Inferior parietal cortex (tissue), 1 donor: ENCODE data around the gene BUB3.

Source experiments
- DNase-seq: peaks from one replicate; pipeline ENCODE4 v3.0.0-alpha.2; 2016; ENCODE audit errors: extremely low spot score

Gene BUB3

DNA sequence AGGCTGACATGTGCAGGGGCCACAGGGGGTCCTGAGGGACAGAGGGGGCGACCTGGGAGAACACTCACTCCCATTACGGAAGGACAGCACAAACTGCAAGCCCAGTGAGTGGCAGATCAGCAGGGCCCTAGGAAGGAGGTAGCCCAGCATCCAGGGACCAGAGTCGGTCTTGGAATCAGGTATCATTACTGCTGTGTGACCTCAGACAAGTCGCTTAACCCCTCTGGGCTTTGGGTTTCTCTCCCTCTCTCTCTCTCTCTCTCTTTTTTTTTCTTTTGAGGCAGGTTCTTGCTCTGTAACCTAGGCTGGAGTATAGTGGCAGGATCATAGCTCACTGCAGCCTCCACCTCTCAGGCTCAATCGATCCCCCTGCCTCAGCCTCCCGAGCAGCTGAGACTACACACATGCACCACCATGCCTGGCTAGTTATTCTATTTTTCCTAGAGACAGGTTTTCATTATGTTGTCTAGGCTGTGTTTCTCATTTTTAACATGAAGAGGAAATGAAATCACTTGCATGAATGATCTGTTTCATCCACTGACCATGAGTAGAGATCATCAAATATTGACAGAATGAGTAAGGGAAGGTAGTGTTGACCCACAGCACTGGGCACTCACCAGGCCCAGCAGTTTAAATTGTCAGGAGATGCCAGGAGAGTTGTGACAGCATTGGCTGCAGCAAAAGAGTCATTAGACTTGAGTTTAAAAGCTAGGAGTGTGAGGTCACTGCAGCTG, 49.4 kb downstream of the BUB3 start:
- no peak for DNase-seq

DNA sequence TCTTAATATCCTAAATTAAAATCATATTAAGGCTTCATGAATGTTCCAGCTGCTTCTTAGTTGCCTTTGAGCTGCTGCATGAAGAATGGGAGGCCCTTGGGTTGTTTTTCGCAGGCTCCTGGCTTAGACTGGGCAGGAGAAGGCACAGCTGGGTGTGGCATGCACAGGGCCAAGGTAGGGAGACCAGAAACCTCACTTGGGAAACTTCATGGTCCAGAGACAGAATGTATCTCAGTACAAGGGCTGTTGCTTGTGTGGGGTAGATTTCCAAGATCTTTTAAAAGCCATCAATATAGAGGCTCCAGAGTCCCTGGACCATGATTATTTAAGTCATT, 49.9 kb downstream of the BUB3 start:
- no peak for DNase-seq

DNA sequence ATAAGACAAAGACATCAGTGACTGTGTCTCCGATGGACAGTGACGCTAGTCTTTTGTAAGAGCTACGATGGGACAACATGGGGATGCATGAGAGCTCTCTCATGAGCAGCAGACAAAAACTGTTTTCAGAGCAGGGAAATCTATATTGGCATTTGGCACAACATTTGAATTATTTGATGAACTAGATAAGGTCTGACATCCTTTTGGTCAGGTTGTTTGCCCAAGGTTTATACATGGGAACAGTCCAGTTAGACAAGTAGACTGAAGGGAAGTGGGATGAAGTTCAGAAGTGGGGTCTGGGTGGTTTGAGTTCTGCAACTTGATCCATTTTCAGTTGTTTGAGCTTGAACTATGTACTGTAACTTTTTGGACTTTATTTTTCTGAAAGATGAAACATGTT, 50.8 kb downstream of the BUB3 start:
- DNase-seq, result no peak

DNA sequence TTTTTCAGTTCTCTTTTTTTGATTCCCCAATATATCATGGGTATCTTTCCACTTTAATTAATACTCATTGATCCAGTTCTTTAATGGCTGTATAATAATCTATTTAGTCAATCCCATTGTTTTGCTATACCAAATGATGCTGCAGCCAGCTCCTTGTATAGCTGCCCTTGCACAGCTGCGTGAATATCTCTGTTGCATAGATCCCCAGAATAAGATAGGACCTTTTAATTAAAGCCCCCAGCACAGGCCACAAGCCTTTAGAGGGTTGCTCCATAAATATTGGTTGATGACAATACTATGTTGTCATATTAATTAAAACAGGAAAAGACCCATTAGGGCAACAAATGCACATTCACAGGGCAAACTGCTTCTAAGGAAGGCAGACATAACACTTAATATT, 57.9 kb downstream of the BUB3 start:
- DNase-seq, result no peak

DNA sequence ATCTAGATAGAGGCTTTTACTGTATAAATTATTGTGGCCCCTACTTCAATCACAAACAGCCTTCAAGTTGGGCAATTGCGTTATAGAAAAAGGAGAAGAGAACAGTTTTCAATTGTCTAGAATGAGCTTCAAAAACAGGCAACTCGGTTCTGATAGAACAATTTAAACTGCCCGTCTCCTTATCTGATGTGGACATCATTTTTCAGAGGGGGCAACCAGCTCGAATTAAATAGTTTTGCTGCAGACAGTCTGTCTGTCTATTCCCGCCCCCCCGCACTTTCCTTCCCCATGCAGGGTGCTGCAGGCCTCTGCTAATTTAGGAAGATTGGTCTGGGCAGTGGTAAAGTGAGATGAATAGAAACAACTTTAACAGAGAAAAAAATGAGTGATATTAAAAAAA, 58.4 kb downstream of the BUB3 start:
- DNase-seq, result no peak

DNA sequence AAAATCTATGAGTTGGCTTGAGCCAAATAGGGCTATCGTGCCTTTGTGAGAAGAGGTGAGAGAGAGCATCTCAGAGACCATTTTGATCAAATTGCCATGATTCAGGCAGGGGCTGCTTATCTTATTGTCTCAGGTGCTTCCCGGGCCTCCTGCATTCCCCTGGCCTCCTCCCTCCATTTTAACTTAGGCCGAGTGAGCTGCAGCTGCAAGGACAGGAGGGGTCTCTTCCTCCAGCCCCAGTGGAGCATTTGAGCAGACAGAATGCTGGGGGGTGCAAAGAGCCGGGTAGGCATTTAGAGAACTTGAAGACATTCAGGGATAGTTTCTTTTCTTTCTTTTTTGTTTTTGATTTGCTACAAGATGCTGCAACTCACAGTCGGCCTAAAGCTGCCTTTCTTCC, 59.0 kb downstream of the BUB3 start:
- no peak for DNase-seq
